Tibial nerve (tissue), 3 donors: Measurements from ENCODE around the gene NFKBIZ.

Experiments
- CTCF ChIP-seq, 5 experiments: fragments of 200-600 bp in 3 of 5; fragments of 450-650 bp in 2 of 5; sonication (generic) in 3 of 5; IDR thresholded peaks; one replicate each; pipeline ENCODE4 v1.5.1; 2016 to 2019; ENCODE audit warnings: antibody characterized with exemption in 5 of 5, mild to moderate bottlenecking in 3 of 5, moderate library complexity in 2 of 5
- POLR2A ChIP-seq, 2 donors: fragments of 450-650 bp; IDR thresholded peaks; one replicate each; pipeline ENCODE4 v1.6.1; 2017; ENCODE audit warnings: antibody characterized with exemption in 2 of 2, mild to moderate bottlenecking in 2 of 2, moderate library complexity in 2 of 2

GRCh38 chr3:101810022-101810418, 39.3 kb upstream of the NFKBIZ start:
- no peak for TF ChIP-seq CTCF (IDR thresholded peaks at IDR 0.05)
- no peak for TF ChIP-seq POLR2A (IDR thresholded peaks at IDR 0.05)
